ENCODE data around the gene NXF1.

- peak; percentile 93 to 99 (median 97) for TF ChIP-seq CTCF (IDR thresholded peaks at IDR 0.05 in 8 of 11, conservative IDR thresholded peaks at IDR 0.05 in 3 of 11)
- TF ChIP-seq POLR2A (IDR thresholded peaks at IDR 0.05): no peak
Measured at GRCh38 chr11:62786318-62787004, 18.8 kb downstream of the NXF1 start.

Measured in spleen (tissue), 7 donors.